Activated CD4-positive, alpha-beta T cell treated with anti-CD3 and anti-CD28 coated beads, Interleukin-2, amount 50 U/mL, for 24 hours (primary cell): ENCODE measurements around the gene PRKCE.

Source experiments
- DNase-seq, 2 donors: peaks; one replicate each; pipeline ENCODE4 v3.0.0-alpha.2; 2020; ENCODE audit warnings: low read depth in 1 of 2, low spot score in 1 of 2

The PRKCE gene

GRCh38 chr2:45776160-45776955 is 124.9 kb downstream of the PRKCE start:
- no peak for DNase-seq

GRCh38 chr2:45777996-45778719 is 126.7 kb downstream of the PRKCE start:
- no peak for DNase-seq

- DNase-seq: peak; percentile 35 to 56
These were observed 127.3 kb downstream of the PRKCE start for GRCh38 chr2:45778720-45779171.

GRCh38 chr2:45780541-45781463 is 129.3 kb downstream of the PRKCE start:
- no peak for DNase-seq

- no peak for DNase-seq
These were observed 130.0 kb downstream of the PRKCE start for GRCh38 chr2:45781464-45781811.

- no peak for DNase-seq
These were observed 131.0 kb downstream of the PRKCE start for GRCh38 chr2:45782436-45782835.

GRCh38 chr2:45782986-45783385 is 131.5 kb downstream of the PRKCE start:
- DNase-seq: no peak

GRCh38 chr2:45786030-45786835 is 134.8 kb downstream of the PRKCE start:
- no peak for DNase-seq

- DNase-seq: no peak
These were observed 135.4 kb downstream of the PRKCE start for GRCh38 chr2:45786836-45787357.

GRCh38 chr2:45788401-45788800 is 136.9 kb downstream of the PRKCE start:
- no peak for DNase-seq

- DNase-seq: no peak
These were observed 137.8 kb downstream of the PRKCE start for GRCh38 chr2:45789317-45789716.

GRCh38 chr2:45789961-45790723 is 138.7 kb downstream of the PRKCE start:
- no peak for DNase-seq

GRCh38 chr2:45793305-45793962 is 142.0 kb downstream of the PRKCE start:
- no peak for DNase-seq

- DNase-seq: no peak
These were observed 142.7 kb downstream of the PRKCE start for GRCh38 chr2:45794134-45794617.

- DNase-seq: no peak
These were observed 145.0 kb downstream of the PRKCE start for GRCh38 chr2:45796500-45796899.

- no peak for DNase-seq
These were observed 146.2 kb downstream of the PRKCE start for GRCh38 chr2:45797451-45798230.

GRCh38 chr2:45799679-45800381 is 148.4 kb downstream of the PRKCE start:
- no peak for DNase-seq
